C4-2B (cell line): ENCODE results near the gene TRMT112.

ENCODE experiments used
- CTCF ChIP-seq: fragments of 450-650 bp; conservative IDR thresholded peaks from 2 replicates; pipeline ENCODE4 v1.5.1; 2017; ENCODE audit warnings: mild to moderate bottlenecking
- ZFX ChIP-seq: fragments of 450-650 bp; IDR thresholded peaks from 2 replicates; pipeline ENCODE4 v1.6.1; 2017

- no peak for TF ChIP-seq CTCF
- no peak for TF ChIP-seq ZFX
These were observed 20.3 kb upstream of the TRMT112 start for GRCh38 chr11:64337538-64338249.
